Left lung (tissue), 14 donors: ENCODE results near the gene FUNDC1. TPM values are rescaled to one million over a fixed set of nuclear protein-coding genes. Genes with fewer than 3 reads are reported as not detected.

Experiments used
- ATAC-seq: fragments of 200-7000 bp; cut with Tn5 transposase; one replicate; pipeline ENCODE4 v1.9.1; 2020; ENCODE audit warnings: moderate library complexity
- DNase-seq, 4 donors: peaks; one replicate each; pipeline ENCODE4 v3.0.0-alpha.2; 2013 to 2020
- H3K27ac ChIP-seq, 2 donors: fragments of 200-600 bp; sonication (generic) in 1 of 2; one replicate each; pipeline versions ENCODE4 v1.5.0 to v1.8.0; 2020 to 2021
- H3K27me3 ChIP-seq, 2 donors: fragments of 200-600 bp; sonication (generic) in 1 of 2; one replicate each; pipeline versions ENCODE4 v1.5.0 to v1.8.0; 2020 to 2021
- H3K36me3 ChIP-seq, 2 donors: fragments of 200-600 bp; sonication (generic) in 1 of 2; one replicate each; pipeline versions ENCODE4 v1.5.0 to v1.8.0; 2020 to 2021
- H3K4me1 ChIP-seq, 2 donors: fragments of 200-600 bp; one replicate each; pipeline ENCODE4 v1.8.0; 2021
- H3K4me3 ChIP-seq, 2 donors: fragments of 200-600 bp; sonication (generic) in 1 of 2; one replicate each; pipeline versions ENCODE4 v1.5.0 to v1.8.0; 2020 to 2021; ENCODE audit warnings: mild to moderate bottlenecking in 1 of 2
- H3K9me3 ChIP-seq, 2 donors: fragments of 200-600 bp; sonication (generic) in 1 of 2; one replicate each; pipeline versions ENCODE4 v1.5.0 to v1.8.0; 2020 to 2021
- intact Hi-C, 2 donors: fragments of 100-400 bp; cut with DNase I; formaldehyde crosslinking; loops; one replicate each; pipeline versions ENCODE4 v1.11.2 to v1.14.2; 2022
- long read RNA-seq, 12 donors: library from polyadenylated mRNA in 2 of 12; unstranded in 2 of 12; transcript quantifications; one replicate each; pipeline ENCODE4 v2.0.0 and lab custom pipeline, GENCODE V29; 2019 to 2026
- polyA plus RNA-seq, 6 donors: library from polyadenylated mRNA; unstranded; fragments of 120-200 nt; gene quantifications; one replicate each; pipeline ENCODE4 v1.2.1, GENCODE V29; 2013; ENCODE audit not compliant: insufficient read length in 6 of 6
- total RNA-seq, 2 donors: library from RNA; stranded (reverse); fragmentation: NEBNext Ultra II Directional; extraction: Animal tissue kit (Norgen Biotek cat#: 25700); gene quantifications; one replicate each; pipeline ENCODE4 v1.2.1, GENCODE V29; 2021
- TF ChIP-seq, protein P1 (sequence below), 2 donors: fragments of 200-600 bp; sonication (generic) in 1 of 2; IDR thresholded peaks; one replicate each; pipeline versions ENCODE4 v1.5.0 to v1.8.0; 2021; ENCODE audit warnings: antibody characterized with exemption in 2 of 2
- donor health status: DM: no; HTN: yes; CAD: no.
- donor health status: DM: no; HTN: no; CAD: no.

The FUNDC1 gene, protein sequence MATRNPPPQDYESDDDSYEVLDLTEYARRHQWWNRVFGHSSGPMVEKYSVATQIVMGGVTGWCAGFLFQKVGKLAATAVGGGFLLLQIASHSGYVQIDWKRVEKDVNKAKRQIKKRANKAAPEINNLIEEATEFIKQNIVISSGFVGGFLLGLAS
- total RNA-seq: 10 to 100 TPM; 10.3 to 14.6 TPM
- polyA plus RNA-seq: 10 to 100 TPM; 23.4 to 27.9 (median 24.2) TPM
- long read RNA-seq, donor 1, transcript FUNDC1-201 (5 exons, 1,196 nt): major isoform, 16 of 26 reads
- long read RNA-seq, donor 1, partial matches to known transcripts: 7 of 26 reads
- long read RNA-seq, donor 1, other reads (novel, unspliced or antisense): 0 of 26 reads
- long read RNA-seq, donor 2, transcript FUNDC1-202 (4 exons, 1,069 nt): minor isoform, 7 of 22 reads
- long read RNA-seq, donor 2, transcript FUNDC1-201 (5 exons, 1,196 nt): major isoform, 15 of 22 reads
- long read RNA-seq, donor 2, partial matches to known transcripts: 0 of 22 reads
- long read RNA-seq, donor 2, other reads (novel, unspliced or antisense): 0 of 22 reads
- long read RNA-seq, donor 3, transcript FUNDC1-201 (5 exons, 1,196 nt): major isoform, 16 of 22 reads
- long read RNA-seq, donor 3, partial matches to known transcripts: 5 of 22 reads
- long read RNA-seq, donor 3, other reads (novel, unspliced or antisense): 0 of 22 reads
- long read RNA-seq, donor 4, transcript FUNDC1-201 (5 exons, 1,196 nt): major isoform, 8 of 9 reads
- long read RNA-seq, donor 4, partial matches to known transcripts: 0 of 9 reads
- long read RNA-seq, donor 4, other reads (novel, unspliced or antisense): 1 of 9 reads
- long read RNA-seq, donor 5, transcript FUNDC1-202 (4 exons, 1,069 nt): minor isoform, 7 of 20 reads
- long read RNA-seq, donor 5, transcript FUNDC1-201 (5 exons, 1,196 nt): major isoform, 13 of 20 reads
- long read RNA-seq, donor 5, partial matches to known transcripts: 0 of 20 reads
- long read RNA-seq, donor 5, other reads (novel, unspliced or antisense): 0 of 20 reads
- long read RNA-seq, donor 6, transcript FUNDC1-201 (5 exons, 1,196 nt): major isoform, 11 of 15 reads
- long read RNA-seq, donor 6, partial matches to known transcripts: 0 of 15 reads
- long read RNA-seq, donor 6, other reads (novel, unspliced or antisense): 0 of 15 reads
- long read RNA-seq, donor 7, transcript FUNDC1-201 (5 exons, 1,196 nt): major isoform, 7 of 8 reads
- long read RNA-seq, donor 7, partial matches to known transcripts: 0 of 8 reads
- long read RNA-seq, donor 7, other reads (novel, unspliced or antisense): 0 of 8 reads
- long read RNA-seq, donor 8, transcript FUNDC1-201 (5 exons, 1,196 nt): major isoform, 10 of 11 reads
- long read RNA-seq, donor 8, partial matches to known transcripts: 0 of 11 reads
- long read RNA-seq, donor 8, other reads (novel, unspliced or antisense): 0 of 11 reads
- long read RNA-seq, donor 9: 0 reads
- long read RNA-seq, donor 10, partial matches to known transcripts: 1 of 3 reads
- long read RNA-seq, donor 10, other reads (novel, unspliced or antisense): 0 of 3 reads
- long read RNA-seq, donor 11, transcript FUNDC1-201 (5 exons, 1,196 nt): major isoform, 10 of 12 reads
- long read RNA-seq, donor 11, partial matches to known transcripts: 0 of 12 reads
- long read RNA-seq, donor 11, other reads (novel, unspliced or antisense): 0 of 12 reads
- long read RNA-seq, donor 12, transcript FUNDC1-201 (5 exons, 1,196 nt): major isoform, 11 of 12 reads
- long read RNA-seq, donor 12, partial matches to known transcripts: 0 of 12 reads
- long read RNA-seq, donor 12, other reads (novel, unspliced or antisense): 0 of 12 reads

GRCh38 chrX:44542567-44543325, at the start of gene FUNDC1:
Gene FUNDC1 (minus strand): TSS chrX:44542859. CDS start chrX:44542832, 27 bp downstream.
- Histone ChIP-seq H3K27me3 (no peaks in the 10 kb centered on the region), H3K9me3 (no peaks in the 10 kb centered on the region), H3K27ac (peak within 1 kb of the TSS; percentile 43 to 70), H3K36me3 (no peaks in the 10 kb centered on the region), H3K4me3 (peak within 1 kb of the TSS; percentile 52 to 55), H3K4me1 (peaks cover 0 to 6% of the 10 kb centered on the region in 2 donors)
- intact Hi-C loops: no loop called here
- TF ChIP-seq, protein P1, sequence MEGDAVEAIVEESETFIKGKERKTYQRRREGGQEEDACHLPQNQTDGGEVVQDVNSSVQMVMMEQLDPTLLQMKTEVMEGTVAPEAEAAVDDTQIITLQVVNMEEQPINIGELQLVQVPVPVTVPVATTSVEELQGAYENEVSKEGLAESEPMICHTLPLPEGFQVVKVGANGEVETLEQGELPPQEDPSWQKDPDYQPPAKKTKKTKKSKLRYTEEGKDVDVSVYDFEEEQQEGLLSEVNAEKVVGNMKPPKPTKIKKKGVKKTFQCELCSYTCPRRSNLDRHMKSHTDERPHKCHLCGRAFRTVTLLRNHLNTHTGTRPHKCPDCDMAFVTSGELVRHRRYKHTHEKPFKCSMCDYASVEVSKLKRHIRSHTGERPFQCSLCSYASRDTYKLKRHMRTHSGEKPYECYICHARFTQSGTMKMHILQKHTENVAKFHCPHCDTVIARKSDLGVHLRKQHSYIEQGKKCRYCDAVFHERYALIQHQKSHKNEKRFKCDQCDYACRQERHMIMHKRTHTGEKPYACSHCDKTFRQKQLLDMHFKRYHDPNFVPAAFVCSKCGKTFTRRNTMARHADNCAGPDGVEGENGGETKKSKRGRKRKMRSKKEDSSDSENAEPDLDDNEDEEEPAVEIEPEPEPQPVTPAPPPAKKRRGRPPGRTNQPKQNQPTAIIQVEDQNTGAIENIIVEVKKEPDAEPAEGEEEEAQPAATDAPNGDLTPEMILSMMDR (IDR thresholded peaks at IDR 0.05): no peak
- peak; percentile 99 for ATAC-seq
- peak; percentile 92 to 97 (median 95) for DNase-seq

DNA sequence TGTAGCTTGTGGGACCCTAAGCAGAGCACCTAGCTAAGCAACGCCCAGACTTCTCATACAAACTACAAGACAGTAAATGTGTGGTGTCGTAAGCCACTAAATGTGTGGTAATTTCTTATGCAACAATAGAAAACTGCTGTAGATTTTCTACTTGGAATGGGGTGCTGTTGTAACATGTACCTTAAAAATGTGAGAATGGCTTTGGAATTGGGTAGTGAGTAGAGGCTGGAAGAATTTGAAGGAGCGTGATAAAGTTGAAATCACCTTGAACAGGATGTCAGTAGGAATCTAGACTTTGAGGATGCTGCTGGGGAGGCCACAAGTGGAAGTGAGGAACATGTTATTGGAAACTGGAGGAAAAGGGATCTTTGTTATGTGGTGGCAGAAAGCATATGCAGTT, 43.2 kb upstream of the FUNDC1 start:
- TF ChIP-seq, protein P1 (IDR thresholded peaks at IDR 0.05): no peak
- intact Hi-C loops: no loop called here
- Histone ChIP-seq H3K27ac (no peak overlapping the region), H3K4me3 (no peak overlapping the region), H3K36me3 (no peaks in the 10 kb centered on the region), H3K4me1 (no peaks in the 10 kb centered on the region), H3K27me3 (no peaks in the 10 kb centered on the region), H3K9me3 (no peaks in the 10 kb centered on the region)
- no peak for ATAC-seq
- DNase-seq: no peak

DNA sequence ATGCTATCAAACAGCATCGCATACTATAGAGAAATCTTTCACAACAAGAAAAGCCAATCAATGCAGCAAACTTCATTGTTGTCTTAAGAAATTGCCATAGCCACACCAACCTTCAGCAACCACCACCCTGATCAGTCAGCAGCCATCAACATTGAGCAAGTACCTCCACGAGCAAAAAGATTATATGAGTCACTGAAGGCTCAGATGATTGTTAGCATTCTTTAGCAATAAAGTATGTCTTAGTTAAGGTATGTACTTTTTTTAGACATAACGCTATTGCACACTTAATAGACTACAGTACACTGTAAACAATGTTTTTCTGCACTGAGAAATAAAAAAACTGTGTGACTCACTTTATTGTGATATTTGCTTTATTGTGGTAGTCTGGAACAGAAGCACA, 37.8 kb upstream of the FUNDC1 start:
- no peaks in the 10 kb centered on the region for H3K9me3 ChIP-seq
- intact Hi-C loops: no loop called here
- H3K27ac ChIP-seq: no peak overlapping the region
- no peak for DNase-seq
- TF ChIP-seq, protein P1 (IDR thresholded peaks at IDR 0.05): no peak
- no peak for ATAC-seq
- no peaks in the 10 kb centered on the region for H3K27me3 ChIP-seq
- H3K36me3 ChIP-seq: no peaks in the 10 kb centered on the region
- H3K4me3 ChIP-seq: no peak overlapping the region
- no peaks in the 10 kb centered on the region for H3K4me1 ChIP-seq

- Histone ChIP-seq H3K9me3 (peaks cover 4 to 23% of the 10 kb centered on the region in 2 donors), H3K27me3 (no peaks in the 10 kb centered on the region), H3K36me3 (no peaks in the 10 kb centered on the region), H3K4me1 (no peaks in the 10 kb centered on the region), H3K27ac (no peak overlapping the region), H3K4me3 (no peak overlapping the region)
- DNase-seq (no peak), ATAC-seq (no peak)
- intact Hi-C loops: no loop called here
- TF ChIP-seq, protein P1 (IDR thresholded peaks at IDR 0.05): no peak
Observed at GRCh38 chrX:44572340-44572938, 29.8 kb upstream of the FUNDC1 start.
